ENCODE data around the gene N4BP2L2.
A peak's percentile ranks its signal among the peaks of the same experiment; 100 is the strongest.

N4BP2L2 gene

DNA sequence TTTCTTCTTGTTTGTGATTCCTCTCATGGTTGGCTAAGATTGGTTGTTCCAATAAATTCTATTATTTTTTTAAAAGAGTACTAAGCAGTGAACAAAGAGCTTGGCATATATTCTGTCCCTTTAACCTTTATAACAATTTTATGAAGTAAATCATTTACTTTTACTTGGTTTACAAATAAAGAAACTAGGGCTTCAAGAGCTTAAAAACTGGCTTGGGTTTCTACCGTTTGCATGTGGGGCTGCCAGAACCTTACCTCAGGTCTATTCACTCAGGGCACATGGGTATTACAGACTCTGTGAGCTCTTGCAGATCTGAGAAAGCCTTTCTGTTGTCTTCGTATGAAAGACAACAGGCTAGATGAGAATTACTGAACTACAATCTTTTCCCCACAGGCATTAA lies 124.0 kb downstream of the N4BP2L2 start:
- Mint-ChIP-seq H3K36me3 (ENCODE audit: low read depth) (peaks cover 20% of the 10 kb centered on the region), H3K27ac (no peak overlapping the region), H3K4me1 (peaks cover 15% of the 10 kb centered on the region), H3K9me3 (peaks cover 18% of the 10 kb centered on the region), H3K27me3 (ENCODE audit: low read depth, poor library complexity) (peaks cover 24% of the 10 kb centered on the region), H3K4me3 (no peak overlapping the region)
- no peak for DNase-seq
- TF ChIP-seq, protein P1, sequence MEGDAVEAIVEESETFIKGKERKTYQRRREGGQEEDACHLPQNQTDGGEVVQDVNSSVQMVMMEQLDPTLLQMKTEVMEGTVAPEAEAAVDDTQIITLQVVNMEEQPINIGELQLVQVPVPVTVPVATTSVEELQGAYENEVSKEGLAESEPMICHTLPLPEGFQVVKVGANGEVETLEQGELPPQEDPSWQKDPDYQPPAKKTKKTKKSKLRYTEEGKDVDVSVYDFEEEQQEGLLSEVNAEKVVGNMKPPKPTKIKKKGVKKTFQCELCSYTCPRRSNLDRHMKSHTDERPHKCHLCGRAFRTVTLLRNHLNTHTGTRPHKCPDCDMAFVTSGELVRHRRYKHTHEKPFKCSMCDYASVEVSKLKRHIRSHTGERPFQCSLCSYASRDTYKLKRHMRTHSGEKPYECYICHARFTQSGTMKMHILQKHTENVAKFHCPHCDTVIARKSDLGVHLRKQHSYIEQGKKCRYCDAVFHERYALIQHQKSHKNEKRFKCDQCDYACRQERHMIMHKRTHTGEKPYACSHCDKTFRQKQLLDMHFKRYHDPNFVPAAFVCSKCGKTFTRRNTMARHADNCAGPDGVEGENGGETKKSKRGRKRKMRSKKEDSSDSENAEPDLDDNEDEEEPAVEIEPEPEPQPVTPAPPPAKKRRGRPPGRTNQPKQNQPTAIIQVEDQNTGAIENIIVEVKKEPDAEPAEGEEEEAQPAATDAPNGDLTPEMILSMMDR (IDR thresholded peaks at IDR 0.05), result no peak

DNA sequence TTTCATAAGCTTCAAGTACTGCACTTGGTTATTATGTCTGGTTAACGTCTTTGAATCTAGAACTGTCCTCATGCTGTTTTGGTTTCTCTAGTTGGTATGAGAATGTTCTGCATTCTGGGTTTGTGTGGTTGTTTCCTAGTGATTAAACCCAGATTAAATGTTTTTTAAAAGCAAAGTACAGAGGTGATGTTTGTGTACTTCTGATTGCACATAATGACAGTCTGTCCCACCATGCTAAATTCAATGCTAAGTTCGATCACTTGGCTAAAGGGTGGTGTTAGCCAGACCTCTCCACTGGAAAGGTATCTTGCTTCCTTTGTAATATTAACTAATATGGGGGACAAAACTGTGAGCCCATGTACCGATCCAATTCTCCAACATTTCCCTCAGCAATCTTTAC lies 125.3 kb downstream of the N4BP2L2 start:
- Mint-ChIP-seq H3K4me3 (no peak overlapping the region), H3K4me1 (peaks cover 28% of the 10 kb centered on the region), H3K27me3 (ENCODE audit: low read depth, poor library complexity) (peaks cover 21% of the 10 kb centered on the region), H3K9me3 (peaks cover 8% of the 10 kb centered on the region), H3K36me3 (ENCODE audit: low read depth) (peaks cover 9% of the 10 kb centered on the region), H3K27ac (no peak overlapping the region)
- TF ChIP-seq, protein P1 (IDR thresholded peaks at IDR 0.05), result no peak
- DNase-seq, result no peak

DNA sequence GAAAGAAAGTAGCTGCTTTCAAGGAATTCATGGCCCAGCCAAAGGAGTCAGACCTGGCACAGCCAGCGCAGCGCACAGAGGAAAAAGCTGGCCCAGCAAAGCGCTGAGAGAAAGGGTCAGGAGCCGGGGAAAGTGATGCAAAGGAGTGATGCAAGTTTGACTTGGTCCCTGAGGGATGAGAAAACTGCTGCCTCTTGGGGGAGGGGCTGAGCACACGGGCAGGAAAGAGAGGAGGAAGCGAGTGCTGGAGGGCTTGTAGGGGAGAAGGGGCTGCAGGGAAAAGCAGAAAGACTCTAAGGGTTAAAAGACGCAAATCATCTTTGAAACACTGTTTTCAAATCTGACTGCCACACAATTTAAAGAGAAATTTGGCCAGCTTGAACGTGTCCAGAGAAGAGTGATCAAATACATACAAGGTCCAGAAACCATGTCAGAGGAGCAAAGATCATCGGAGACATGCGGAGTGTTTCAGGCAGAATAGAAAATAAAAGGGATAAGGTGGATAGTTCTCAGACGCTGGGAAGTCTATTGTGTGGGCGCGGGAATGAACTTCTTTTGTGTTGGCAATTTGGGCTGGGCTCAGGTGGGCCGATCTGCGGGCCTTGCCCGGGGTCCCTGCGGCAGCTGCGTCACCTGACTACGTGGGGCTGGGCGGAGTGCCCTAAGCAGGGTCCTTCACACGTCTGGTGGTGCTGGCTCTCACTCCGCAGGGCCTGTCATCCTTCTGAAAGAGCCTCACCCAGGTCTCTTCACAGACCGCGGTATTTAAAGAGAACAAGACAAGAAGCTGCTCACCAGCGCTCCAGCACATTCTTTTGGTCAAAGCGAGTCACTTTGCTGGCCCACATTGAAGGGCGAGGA lies 128.8 kb downstream of the N4BP2L2 start:
- Mint-ChIP-seq H3K27me3 (ENCODE audit: low read depth, poor library complexity) (peaks cover 17% of the 10 kb centered on the region), H3K27ac (no peak overlapping the region), H3K4me1 (peaks cover 32% of the 10 kb centered on the region), H3K4me3 (peak overlapping the region; percentile 79), H3K36me3 (ENCODE audit: low read depth) (peaks cover 9% of the 10 kb centered on the region), H3K9me3 (no peaks in the 10 kb centered on the region)
- TF ChIP-seq, protein P1 (IDR thresholded peaks at IDR 0.05), result no peak
- peak; percentile 32 for DNase-seq

DNA sequence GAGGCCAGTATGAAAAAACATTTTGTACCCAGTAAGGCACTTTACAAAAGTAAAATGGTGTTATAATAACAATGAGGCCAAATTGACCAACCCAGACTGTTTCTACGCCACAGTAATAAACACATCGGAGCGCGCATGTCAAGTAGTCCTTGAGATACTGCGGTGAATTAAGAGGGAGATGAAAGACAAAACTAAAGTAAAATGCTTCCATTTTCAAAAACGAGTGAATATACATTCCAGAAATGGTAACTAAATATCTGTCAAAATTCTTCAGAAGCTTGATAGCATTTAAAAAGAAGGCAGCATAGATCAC lies 129.6 kb downstream of the N4BP2L2 start:
- Mint-ChIP-seq H3K9me3 (no peaks in the 10 kb centered on the region), H3K4me1 (peaks cover 32% of the 10 kb centered on the region), H3K27me3 (ENCODE audit: low read depth, poor library complexity) (peaks cover 17% of the 10 kb centered on the region), H3K36me3 (ENCODE audit: low read depth) (peaks cover 9% of the 10 kb centered on the region), H3K4me3 (peak overlapping the region; percentile 79), H3K27ac (no peak overlapping the region)
- TF ChIP-seq, protein P1 (IDR thresholded peaks at IDR 0.05), result no peak
- DNase-seq, result no peak

DNA sequence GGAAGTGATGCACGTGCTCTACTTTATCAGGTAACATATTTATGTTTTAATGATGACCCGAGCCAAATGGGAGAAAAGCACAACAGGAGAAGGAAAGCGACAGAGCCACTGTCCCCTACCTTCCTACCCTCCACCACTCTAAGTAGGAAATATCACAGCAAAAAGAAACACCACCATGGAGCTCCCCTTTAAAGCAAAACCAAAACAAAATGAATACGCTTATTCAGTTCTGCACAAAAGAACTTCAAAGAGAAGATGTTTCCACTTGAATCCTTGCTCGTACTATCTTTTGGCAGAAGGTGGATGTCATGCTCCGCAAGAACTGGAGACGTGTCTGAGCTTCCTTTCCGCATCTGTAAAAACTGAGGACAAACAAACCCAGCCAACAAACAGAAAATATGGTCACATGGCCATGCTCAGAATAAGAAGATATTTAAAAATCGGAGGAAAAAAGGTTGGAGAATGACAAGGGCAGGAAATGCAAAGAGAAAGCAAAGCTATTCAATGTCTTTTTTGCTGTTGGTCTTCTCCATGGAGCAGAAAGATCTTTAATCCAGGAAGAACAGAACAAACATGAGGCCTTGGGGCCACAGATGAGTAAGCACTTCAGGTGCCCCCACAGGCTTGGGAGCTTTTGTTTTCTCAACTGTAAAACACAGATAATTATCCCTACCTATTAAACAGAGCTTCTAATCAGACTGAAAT lies 130.1 kb downstream of the N4BP2L2 start:
- H3K4me3 Mint-ChIP-seq, result peak overlapping the region; percentile 62
- no peaks in the 10 kb centered on the region for H3K9me3 Mint-ChIP-seq
- no peak for DNase-seq
- no peak overlapping the region for H3K27ac Mint-ChIP-seq
- H3K36me3 Mint-ChIP-seq (ENCODE audit: low read depth), result peaks cover 9% of the 10 kb centered on the region
- H3K27me3 Mint-ChIP-seq (ENCODE audit: low read depth, poor library complexity), result peaks cover 17% of the 10 kb centered on the region
- peaks cover 32% of the 10 kb centered on the region for H3K4me1 Mint-ChIP-seq
- TF ChIP-seq, protein P1 (IDR thresholded peaks at IDR 0.05), result no peak

Data from nephron progenitor cell (in vitro differentiated cells).